ENCODE data around the gene FAM186B. TPM values are rescaled to one million over a fixed set of nuclear protein-coding genes. Genes with fewer than 3 reads are reported as not detected.

The FAM186B gene
- total and polyA plus RNA-seq, 2 of the 13 experiments (the other 11 are each of a cell fraction or from before 2014, with no cell fraction given): 0.07 to 0.20 TPM

DNA sequence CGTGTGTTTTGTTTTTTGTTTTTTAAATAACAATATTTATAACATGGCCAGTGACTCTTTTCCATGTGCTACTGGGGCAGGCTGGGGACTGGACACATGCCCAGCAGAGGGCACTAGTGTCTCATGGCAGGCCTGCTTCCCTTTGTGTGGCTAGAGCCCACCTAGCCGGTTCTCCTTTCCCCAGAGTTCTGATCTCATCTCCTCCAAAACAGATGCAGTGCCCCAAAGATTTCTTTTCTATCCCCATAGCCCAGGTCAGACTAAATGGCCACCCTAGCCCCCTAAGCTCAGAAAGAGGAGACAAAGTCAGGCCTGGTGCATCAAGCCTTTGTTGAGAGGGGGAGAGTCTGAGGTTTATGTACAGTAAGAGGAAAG lies 39.2 kb upstream of the FAM186B start (continued):
- TF ChIP-seq GFI1 (CRISPR knock-in tag; IDR thresholded peaks at IDR 0.05; ENCODE audit: borderline replicate concordance) (no peak), HNRNPH1 (optimal IDR thresholded peaks at IDR 0.05; ENCODE audit: low read depth, low read length) (no peak), SMC3 (IDR thresholded peaks at IDR 0.05; ENCODE audit: low read length) (peak; percentile 82), ZNF432 (CRISPR knock-in tag; IDR thresholded peaks at IDR 0.05; ENCODE audit: borderline replicate concordance) (no peak), SYNCRIP (IDR thresholded peaks at IDR 0.05; ENCODE audit: insufficient read depth, low read depth, low read length) (no peak), RAD21 (CRISPR knock-in tag; IDR thresholded peaks at IDR 0.05) (peak; percentile 89), NFYB (CRISPR knock-in tag; IDR thresholded peaks at IDR 0.05) (0 out of 2 replicates have a peak, but pooled peaks have one; percentile 28), SP2 (CRISPR knock-in tag; IDR thresholded peaks at IDR 0.05) (peak; percentile 63), NCOA2 (CRISPR knock-in tag; IDR thresholded peaks at IDR 0.05) (no peak), STAG1 (CRISPR knock-in tag; IDR thresholded peaks at IDR 0.05) (peak; percentile 88), HNRNPLL (IDR thresholded peaks at IDR 0.05; ENCODE audit: low read depth, low read length, poor library complexity, severe bottlenecking) (no peak), SALL1 (CRISPR knock-in tag; IDR thresholded peaks at IDR 0.05) (0 out of 2 replicates have a peak, but pooled peaks have one; percentile 25), POGZ (CRISPR knock-in tag; IDR thresholded peaks at IDR 0.05) (no peak), HOXA7 (CRISPR knock-in tag; IDR thresholded peaks at IDR 0.05) (no peak)
- TF ChIP-seq, protein P1, sequence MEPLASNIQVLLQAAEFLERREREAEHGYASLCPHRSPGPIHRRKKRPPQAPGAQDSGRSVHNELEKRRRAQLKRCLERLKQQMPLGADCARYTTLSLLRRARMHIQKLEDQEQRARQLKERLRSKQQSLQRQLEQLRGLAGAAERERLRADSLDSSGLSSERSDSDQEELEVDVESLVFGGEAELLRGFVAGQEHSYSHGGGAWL (CRISPR knock-in tag; IDR thresholded peaks at IDR 0.05): no peak
- TF ChIP-seq, protein P2, sequence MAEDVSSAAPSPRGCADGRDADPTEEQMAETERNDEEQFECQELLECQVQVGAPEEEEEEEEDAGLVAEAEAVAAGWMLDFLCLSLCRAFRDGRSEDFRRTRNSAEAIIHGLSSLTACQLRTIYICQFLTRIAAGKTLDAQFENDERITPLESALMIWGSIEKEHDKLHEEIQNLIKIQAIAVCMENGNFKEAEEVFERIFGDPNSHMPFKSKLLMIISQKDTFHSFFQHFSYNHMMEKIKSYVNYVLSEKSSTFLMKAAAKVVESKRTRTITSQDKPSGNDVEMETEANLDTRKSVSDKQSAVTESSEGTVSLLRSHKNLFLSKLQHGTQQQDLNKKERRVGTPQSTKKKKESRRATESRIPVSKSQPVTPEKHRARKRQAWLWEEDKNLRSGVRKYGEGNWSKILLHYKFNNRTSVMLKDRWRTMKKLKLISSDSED (CRISPR knock-in tag; IDR thresholded peaks at IDR 0.05): no peak
- TF ChIP-seq, protein P3, sequence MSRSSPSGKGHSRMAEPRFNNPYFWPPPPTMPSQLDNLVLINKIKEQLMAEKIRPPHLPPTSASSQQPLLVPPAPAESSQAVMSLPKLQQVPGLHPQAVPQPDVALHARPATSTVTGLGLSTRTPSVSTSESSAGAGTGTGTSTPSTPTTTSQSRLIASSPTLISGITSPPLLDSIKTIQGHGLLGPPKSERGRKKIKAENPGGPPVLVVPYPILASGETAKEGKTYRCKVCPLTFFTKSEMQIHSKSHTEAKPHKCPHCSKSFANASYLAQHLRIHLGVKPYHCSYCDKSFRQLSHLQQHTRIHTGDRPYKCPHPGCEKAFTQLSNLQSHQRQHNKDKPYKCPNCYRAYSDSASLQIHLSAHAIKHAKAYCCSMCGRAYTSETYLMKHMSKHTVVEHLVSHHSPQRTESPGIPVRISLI (CRISPR knock-in tag; IDR thresholded peaks at IDR 0.05; ENCODE audit: borderline replicate concordance): no peak
- TF ChIP-seq, protein P4, sequence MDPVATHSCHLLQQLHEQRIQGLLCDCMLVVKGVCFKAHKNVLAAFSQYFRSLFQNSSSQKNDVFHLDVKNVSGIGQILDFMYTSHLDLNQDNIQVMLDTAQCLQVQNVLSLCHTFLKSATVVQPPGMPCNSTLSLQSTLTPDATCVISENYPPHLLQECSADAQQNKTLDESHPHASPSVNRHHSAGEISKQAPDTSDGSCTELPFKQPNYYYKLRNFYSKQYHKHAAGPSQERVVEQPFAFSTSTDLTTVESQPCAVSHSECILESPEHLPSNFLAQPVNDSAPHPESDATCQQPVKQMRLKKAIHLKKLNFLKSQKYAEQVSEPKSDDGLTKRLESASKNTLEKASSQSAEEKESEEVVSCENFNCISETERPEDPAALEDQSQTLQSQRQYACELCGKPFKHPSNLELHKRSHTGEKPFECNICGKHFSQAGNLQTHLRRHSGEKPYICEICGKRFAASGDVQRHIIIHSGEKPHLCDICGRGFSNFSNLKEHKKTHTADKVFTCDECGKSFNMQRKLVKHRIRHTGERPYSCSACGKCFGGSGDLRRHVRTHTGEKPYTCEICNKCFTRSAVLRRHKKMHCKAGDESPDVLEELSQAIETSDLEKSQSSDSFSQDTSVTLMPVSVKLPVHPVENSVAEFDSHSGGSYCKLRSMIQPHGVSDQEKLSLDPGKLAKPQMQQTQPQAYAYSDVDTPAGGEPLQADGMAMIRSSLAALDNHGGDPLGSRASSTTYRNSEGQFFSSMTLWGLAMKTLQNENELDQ (CRISPR knock-in tag; IDR thresholded peaks at IDR 0.05; ENCODE audit: borderline replicate concordance): no peak
- TF ChIP-seq, protein P5, sequence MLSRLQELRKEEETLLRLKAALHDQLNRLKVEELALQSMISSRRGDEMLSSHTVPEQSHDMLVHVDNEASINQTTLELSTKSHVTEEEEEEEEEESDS (CRISPR knock-in tag; IDR thresholded peaks at IDR 0.05; ENCODE audit: borderline replicate concordance): no peak
- TF ChIP-seq, protein P6, sequence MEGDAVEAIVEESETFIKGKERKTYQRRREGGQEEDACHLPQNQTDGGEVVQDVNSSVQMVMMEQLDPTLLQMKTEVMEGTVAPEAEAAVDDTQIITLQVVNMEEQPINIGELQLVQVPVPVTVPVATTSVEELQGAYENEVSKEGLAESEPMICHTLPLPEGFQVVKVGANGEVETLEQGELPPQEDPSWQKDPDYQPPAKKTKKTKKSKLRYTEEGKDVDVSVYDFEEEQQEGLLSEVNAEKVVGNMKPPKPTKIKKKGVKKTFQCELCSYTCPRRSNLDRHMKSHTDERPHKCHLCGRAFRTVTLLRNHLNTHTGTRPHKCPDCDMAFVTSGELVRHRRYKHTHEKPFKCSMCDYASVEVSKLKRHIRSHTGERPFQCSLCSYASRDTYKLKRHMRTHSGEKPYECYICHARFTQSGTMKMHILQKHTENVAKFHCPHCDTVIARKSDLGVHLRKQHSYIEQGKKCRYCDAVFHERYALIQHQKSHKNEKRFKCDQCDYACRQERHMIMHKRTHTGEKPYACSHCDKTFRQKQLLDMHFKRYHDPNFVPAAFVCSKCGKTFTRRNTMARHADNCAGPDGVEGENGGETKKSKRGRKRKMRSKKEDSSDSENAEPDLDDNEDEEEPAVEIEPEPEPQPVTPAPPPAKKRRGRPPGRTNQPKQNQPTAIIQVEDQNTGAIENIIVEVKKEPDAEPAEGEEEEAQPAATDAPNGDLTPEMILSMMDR (CRISPR knock-in tag; IDR thresholded peaks at IDR 0.05): peak; percentile 88
- TF ChIP-seq, protein P7, sequence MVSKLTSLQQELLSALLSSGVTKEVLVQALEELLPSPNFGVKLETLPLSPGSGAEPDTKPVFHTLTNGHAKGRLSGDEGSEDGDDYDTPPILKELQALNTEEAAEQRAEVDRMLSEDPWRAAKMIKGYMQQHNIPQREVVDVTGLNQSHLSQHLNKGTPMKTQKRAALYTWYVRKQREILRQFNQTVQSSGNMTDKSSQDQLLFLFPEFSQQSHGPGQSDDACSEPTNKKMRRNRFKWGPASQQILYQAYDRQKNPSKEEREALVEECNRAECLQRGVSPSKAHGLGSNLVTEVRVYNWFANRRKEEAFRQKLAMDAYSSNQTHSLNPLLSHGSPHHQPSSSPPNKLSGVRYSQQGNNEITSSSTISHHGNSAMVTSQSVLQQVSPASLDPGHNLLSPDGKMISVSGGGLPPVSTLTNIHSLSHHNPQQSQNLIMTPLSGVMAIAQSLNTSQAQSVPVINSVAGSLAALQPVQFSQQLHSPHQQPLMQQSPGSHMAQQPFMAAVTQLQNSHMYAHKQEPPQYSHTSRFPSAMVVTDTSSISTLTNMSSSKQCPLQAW (CRISPR knock-in tag; IDR thresholded peaks at IDR 0.05): peak; percentile 36; the same call in 1 of the 2 replicates
